GM23338 (cell line): ENCODE results near the gene CMIP. TPM values are rescaled to one million over a fixed set of nuclear protein-coding genes. Genes with fewer than 3 reads are reported as not detected.

Experiments used
- EZH2phosphoT487 ChIP-seq: fragments of 200-600 bp; sonication (generic); IDR thresholded peaks from one replicate; pipeline ENCODE4 v1.8.1; 2018; ENCODE audit warnings: antibody characterized with exemption; ENCODE audit not compliant: unreplicated experiment
- ZNF114 ChIP-seq: fragments of 250-450 bp; sonication (Bioruptor Pico); IDR thresholded peaks from 2 replicates; pipeline ENCODE4 v1.5.0; 2020; ENCODE audit warnings: mild to moderate bottlenecking, moderate library complexity
- polyA plus RNA-seq: library from polyadenylated mRNA; unstranded; fragments of >200 nt; fragmentation: Nextera tagmentation; extraction: Ambion mirVana; gene quantifications from 2 replicates; pipeline ENCODE4 v1.2.1, GENCODE V29; 2016
- total RNA-seq: library from RNA; depleted of rRNA; stranded (reverse); fragments of >200 nt; shearing (Covaris generic); gene quantifications from 2 replicates; pipeline ENCODE4 v1.2.3, GENCODE V29; 2014
- TF ChIP-seq, protein P1 (sequence below), 2 experiments: fragments of 200-600 bp in 1 of 2; sonication (generic) in 1 of 2; conservative IDR thresholded peaks; 2 replicates each; pipeline versions ENCODE4 v1.5.1 to v1.6.1; 2016 to 2017; ENCODE audit warnings: antibody characterized with exemption in 2 of 2, low read depth in 2 of 2, mild to moderate bottlenecking in 2 of 2, moderate library complexity in 1 of 2
- TF ChIP-seq, protein P2 (sequence below): fragments of 250-450 bp; sonication (Bioruptor Pico); IDR thresholded peaks from 2 replicates; pipeline ENCODE4 v1.5.0; 2020; ENCODE audit warnings: mild to moderate bottlenecking, moderate library complexity

Gene CMIP
- total and polyA plus RNA-seq, 2 experiments from 2014 or later = 9.5 to 62.3 TPM

DNA sequence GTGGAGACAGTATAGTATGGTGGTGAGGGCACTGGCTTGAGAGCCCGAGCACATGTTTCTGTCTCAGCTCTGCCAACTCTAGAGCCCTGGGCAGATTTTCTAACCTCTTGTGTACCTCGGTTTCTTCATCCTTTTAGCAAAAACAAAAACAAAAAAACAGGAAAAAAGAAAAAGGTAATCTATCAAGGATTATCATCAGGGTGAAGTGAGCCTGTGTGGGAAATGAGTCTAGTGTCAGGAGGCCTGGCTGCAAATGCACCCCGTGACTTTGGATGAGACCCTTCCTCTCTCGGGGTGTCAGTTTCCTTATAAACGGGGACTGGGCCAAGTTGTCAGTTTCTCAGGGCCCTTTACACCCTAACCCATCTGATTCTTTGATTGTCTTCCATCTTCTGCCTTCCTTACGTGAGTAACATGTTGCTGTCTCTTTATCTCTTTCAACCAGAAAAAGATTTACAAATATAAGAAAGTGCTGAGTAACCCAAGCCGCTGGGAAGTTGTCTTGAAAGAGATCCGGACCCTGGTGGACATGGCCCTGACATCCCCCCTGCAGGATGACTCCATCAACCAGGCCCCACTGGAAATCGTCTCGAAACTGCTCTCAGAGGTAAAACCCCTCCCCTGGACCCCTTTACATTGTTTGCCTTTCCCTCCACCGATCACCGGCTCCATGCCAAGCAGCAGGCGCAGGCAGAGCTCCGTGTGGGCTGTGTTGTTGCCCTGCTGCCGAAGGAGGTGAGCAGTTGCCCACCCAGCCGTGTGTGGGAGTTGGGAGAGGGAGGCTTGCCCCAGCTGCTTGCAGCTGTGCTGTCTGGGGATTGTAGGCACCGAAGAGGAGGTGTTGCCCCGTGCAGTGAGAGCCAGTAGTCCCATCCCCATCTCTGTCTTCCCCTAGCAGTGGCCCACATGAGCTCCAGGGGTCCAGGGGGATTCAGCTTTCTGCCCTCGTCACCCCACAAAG is 207.4 kb downstream of the CMIP start (continued):
- TF ChIP-seq, protein P1, sequence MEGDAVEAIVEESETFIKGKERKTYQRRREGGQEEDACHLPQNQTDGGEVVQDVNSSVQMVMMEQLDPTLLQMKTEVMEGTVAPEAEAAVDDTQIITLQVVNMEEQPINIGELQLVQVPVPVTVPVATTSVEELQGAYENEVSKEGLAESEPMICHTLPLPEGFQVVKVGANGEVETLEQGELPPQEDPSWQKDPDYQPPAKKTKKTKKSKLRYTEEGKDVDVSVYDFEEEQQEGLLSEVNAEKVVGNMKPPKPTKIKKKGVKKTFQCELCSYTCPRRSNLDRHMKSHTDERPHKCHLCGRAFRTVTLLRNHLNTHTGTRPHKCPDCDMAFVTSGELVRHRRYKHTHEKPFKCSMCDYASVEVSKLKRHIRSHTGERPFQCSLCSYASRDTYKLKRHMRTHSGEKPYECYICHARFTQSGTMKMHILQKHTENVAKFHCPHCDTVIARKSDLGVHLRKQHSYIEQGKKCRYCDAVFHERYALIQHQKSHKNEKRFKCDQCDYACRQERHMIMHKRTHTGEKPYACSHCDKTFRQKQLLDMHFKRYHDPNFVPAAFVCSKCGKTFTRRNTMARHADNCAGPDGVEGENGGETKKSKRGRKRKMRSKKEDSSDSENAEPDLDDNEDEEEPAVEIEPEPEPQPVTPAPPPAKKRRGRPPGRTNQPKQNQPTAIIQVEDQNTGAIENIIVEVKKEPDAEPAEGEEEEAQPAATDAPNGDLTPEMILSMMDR (conservative IDR thresholded peaks at IDR 0.05; ENCODE audit: low read depth in 2 of 2) = no peak
- TF ChIP-seq, protein P2, sequence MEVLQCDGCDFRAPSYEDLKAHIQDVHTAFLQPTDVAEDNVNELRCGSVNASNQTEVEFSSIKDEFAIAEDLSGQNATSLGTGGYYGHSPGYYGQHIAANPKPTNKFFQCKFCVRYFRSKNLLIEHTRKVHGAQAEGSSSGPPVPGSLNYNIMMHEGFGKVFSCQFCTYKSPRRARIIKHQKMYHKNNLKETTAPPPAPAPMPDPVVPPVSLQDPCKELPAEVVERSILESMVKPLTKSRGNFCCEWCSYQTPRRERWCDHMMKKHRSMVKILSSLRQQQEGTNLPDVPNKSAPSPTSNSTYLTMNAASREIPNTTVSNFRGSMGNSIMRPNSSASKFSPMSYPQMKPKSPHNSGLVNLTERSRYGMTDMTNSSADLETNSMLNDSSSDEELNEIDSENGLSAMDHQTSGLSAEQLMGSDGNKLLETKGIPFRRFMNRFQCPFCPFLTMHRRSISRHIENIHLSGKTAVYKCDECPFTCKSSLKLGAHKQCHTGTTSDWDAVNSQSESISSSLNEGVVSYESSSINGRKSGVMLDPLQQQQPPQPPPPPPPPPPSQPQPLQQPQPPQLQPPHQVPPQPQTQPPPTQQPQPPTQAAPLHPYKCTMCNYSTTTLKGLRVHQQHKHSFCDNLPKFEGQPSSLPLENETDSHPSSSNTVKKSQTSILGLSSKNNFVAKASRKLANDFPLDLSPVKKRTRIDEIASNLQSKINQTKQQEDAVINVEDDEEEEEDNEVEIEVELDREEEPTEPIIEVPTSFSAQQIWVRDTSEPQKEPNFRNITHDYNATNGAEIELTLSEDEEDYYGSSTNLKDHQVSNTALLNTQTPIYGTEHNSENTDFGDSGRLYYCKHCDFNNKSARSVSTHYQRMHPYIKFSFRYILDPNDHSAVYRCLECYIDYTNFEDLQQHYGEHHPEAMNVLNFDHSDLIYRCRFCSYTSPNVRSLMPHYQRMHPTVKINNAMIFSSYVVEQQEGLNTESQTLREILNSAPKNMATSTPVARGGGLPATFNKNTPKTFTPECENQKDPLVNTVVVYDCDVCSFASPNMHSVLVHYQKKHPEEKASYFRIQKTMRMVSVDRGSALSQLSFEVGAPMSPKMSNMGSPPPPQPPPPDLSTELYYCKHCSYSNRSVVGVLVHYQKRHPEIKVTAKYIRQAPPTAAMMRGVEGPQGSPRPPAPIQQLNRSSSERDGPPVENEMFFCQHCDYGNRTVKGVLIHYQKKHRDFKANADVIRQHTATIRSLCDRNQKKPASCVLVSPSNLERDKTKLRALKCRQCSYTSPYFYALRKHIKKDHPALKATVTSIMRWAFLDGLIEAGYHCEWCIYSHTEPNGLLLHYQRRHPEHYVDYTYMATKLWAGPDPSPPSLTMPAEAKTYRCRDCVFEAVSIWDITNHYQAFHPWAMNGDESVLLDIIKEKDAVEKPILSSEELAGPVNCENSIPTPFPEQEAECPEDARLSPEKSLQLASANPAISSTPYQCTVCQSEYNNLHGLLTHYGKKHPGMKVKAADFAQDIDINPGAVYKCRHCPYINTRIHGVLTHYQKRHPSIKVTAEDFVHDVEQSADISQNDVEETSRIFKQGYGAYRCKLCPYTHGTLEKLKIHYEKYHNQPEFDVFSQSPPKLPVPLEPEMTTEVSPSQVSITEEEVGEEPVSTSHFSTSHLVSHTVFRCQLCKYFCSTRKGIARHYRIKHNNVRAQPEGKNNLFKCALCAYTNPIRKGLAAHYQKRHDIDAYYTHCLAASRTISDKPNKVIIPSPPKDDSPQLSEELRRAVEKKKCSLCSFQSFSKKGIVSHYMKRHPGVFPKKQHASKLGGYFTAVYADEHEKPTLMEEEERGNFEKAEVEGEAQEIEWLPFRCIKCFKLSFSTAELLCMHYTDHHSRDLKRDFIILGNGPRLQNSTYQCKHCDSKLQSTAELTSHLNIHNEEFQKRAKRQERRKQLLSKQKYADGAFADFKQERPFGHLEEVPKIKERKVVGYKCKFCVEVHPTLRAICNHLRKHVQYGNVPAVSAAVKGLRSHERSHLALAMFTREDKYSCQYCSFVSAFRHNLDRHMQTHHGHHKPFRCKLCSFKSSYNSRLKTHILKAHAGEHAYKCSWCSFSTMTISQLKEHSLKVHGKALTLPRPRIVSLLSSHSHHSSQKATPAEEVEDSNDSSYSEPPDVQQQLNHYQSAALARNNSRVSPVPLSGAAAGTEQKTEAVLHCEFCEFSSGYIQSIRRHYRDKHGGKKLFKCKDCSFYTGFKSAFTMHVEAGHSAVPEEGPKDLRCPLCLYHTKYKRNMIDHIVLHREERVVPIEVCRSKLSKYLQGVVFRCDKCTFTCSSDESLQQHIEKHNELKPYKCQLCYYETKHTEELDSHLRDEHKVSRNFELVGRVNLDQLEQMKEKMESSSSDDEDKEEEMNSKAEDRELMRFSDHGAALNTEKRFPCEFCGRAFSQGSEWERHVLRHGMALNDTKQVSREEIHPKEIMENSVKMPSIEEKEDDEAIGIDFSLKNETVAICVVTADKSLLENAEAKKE (CRISPR knock-in tag) = no peak
- TF ChIP-seq ZNF114 (CRISPR knock-in tag) = no peak
- no peak for TF ChIP-seq EZH2phosphoT487
